ENCODE results near the gene KRT20. TPM values are rescaled to one million over a fixed set of nuclear protein-coding genes. Genes with fewer than 3 reads are reported as not detected.

The KRT20 gene
- total and polyA plus RNA-seq, 2 of the 4 experiments (the other 2 are of a cell fraction) = not detected

GRCh38 chr17:40902498-40902897 lies 17.5 kb upstream of the KRT20 start:
- H4K20me1 ChIP-seq (ENCODE audit: insufficient read depth, low read length) = no peaks in the 10 kb centered on the region
- TF ChIP-seq CHD1 (IDR thresholded peaks at IDR 0.05; ENCODE audit: low read depth, low read length) (no peak), USF2 (IDR thresholded peaks at IDR 0.05; ENCODE audit: low read depth, low read length) (no peak), RAD21 (IDR thresholded peaks at IDR 0.05; ENCODE audit: low read length) (no peak), MAFK (IDR thresholded peaks at IDR 0.05; ENCODE audit: low read depth, low read length) (no peak), CEBPB (IDR thresholded peaks at IDR 0.05; ENCODE audit: low read depth, low read length) (no peak), MXI1 (IDR thresholded peaks at IDR 0.05; ENCODE audit: borderline replicate concordance, low read depth, low read length) (no peak), MAZ (IDR thresholded peaks at IDR 0.05; ENCODE audit: borderline replicate concordance, low read depth, low read length) (no peak), BHLHE40 (IDR thresholded peaks at IDR 0.05; ENCODE audit: low read depth, low read length) (no peak), RCOR1 (IDR thresholded peaks at IDR 0.05; ENCODE audit: insufficient replicate concordance, low read length) (no peak), RFX5 (IDR thresholded peaks at IDR 0.05; ENCODE audit: low read depth, low read length) (no peak), POLR2A (IDR thresholded peaks at IDR 0.05; ENCODE audit: low read depth, low read length) (no peak), NFE2L2 (IDR thresholded peaks at IDR 0.05; ENCODE audit: low read depth, low read length) (no peak), SMC3 (IDR thresholded peaks at IDR 0.05; ENCODE audit: low read depth, low read length) (no peak), FOS (IDR thresholded peaks at IDR 0.05; ENCODE audit: low read depth, low read length) (no peak), CTCF (conservative IDR thresholded peaks at IDR 0.05; ENCODE audit: low read depth, low read length) (no peak), ELK1 (IDR thresholded peaks at IDR 0.05; ENCODE audit: borderline replicate concordance, low read depth, low read length) (no peak)
- H3K4me3 ChIP-seq (ENCODE audit: insufficient read depth, low read depth, low read length) = no peak overlapping the region
- peak overlapping the region; percentile 71 for H4K91ac ChIP-seq (ENCODE audit: insufficient read depth, low read depth, low read length)
- POLR2A ChIA-PET (ENCODE audit: unreplicated experiment) = interaction anchor here (0.6 kb wide), 1 partner anchor 55 kb away, joined by 3 read pairs; no protein-coding TSS in a partner anchor
- H4K8ac ChIP-seq (ENCODE audit: low read depth in 2 of 2, low read length in 2 of 2) = peak overlapping the region; percentile 30 to 90
- H3K56ac ChIP-seq (ENCODE audit: extremely low read depth, insufficient read depth, low read length) = peak overlapping the region; percentile 72; the same call in 1 of the 2 replicates
- H3K9me3 ChIP-seq (ENCODE audit: control insufficient read depth, insufficient read depth, low read length) = no peaks in the 10 kb centered on the region
- H3K9me1 ChIP-seq (ENCODE audit: insufficient read depth, low read length) = peaks cover 16% of the 10 kb centered on the region; the same call in 1 of the 2 replicates
- in situ Hi-C loops (cut with MboI; ENCODE audit: low sequenced_read_pairs) = loop anchor here (5.0 to 10.0 kb wide), 2 partner anchors 45 to 98 kb away; no protein-coding TSS in a partner anchor
- H3K9ac ChIP-seq (ENCODE audit: low read depth, low read length) = peak overlapping the region; percentile 3; the same call in 1 of the 2 replicates
- peak overlapping the region; percentile 34 for H3K23ac ChIP-seq (ENCODE audit: low read depth, low read length)
- H3K79me1 ChIP-seq (ENCODE audit: low read depth in 1 of 2, low read length in 2 of 2) = no peaks in the 10 kb centered on the region
- CTCF ChIA-PET = interaction anchor here (1.4 to 1.6 kb wide), 2 partner anchors 17 to 46 kb away, joined by 3 to 6 read pairs; partner anchors contain the start of gene KRT20
- DNase-seq (no peak), ATAC-seq (ENCODE audit: low read depth) (peak; percentile 10)
- H4K5ac ChIP-seq (ENCODE audit: low read depth, low read length) = peak overlapping the region; percentile 73
- H2BK15ac ChIP-seq (ENCODE audit: low read depth, low read length) = peak overlapping the region; percentile 89
- peaks cover 15% of the 10 kb centered on the region for H3K4me1 ChIP-seq (ENCODE audit: control insufficient read depth, insufficient read depth, low read length)
- peak overlapping the region; percentile 45 for H3K27ac ChIP-seq (ENCODE audit: insufficient read depth, low read length)
- peak overlapping the region; percentile 89 for H2BK120ac ChIP-seq (ENCODE audit: low read depth, low read length)
- peak overlapping the region; percentile 81 for H3K14ac ChIP-seq (replicated peaks; ENCODE audit: low read depth, low read length)
- no peaks in the 10 kb centered on the region for H3K27me3 ChIP-seq (ENCODE audit: control insufficient read depth, insufficient read depth, low read length)
- dilution Hi-C loops (cut with HindIII; ENCODE audit: low sequenced_read_pairs, unreplicated experiment) = no loop called here
- H3K4me2 ChIP-seq (ENCODE audit: low read depth, low read length) = peak overlapping the region; percentile 47
- H2BK20ac ChIP-seq (ENCODE audit: low read depth, low read length) = peak overlapping the region; percentile 65
- H2AK5ac ChIP-seq (ENCODE audit: low read depth, low read length) = peak overlapping the region; percentile 79
- H3K18ac ChIP-seq (ENCODE audit: low read depth, low read length) = peak overlapping the region; percentile 84
- no peaks in the 10 kb centered on the region for H3K36me3 ChIP-seq (ENCODE audit: control insufficient read depth, insufficient read depth, low read length)
- H2AK9ac ChIP-seq (replicated peaks; ENCODE audit: low read depth, low read length, poor library complexity) = peak overlapping the region; percentile 86
- H3K4ac ChIP-seq (ENCODE audit: low read depth, low read length) = peak overlapping the region; percentile 91
- H2BK5ac ChIP-seq (ENCODE audit: low read depth, low read length, poor library complexity, severe bottlenecking) = peak overlapping the region; percentile 93
- BruUV-seq (replicated peaks) = no TSS peak
- intact Hi-C loops (cut with micrococcal nuclease) = no loop called here
- WGBS, 2 experiments (ENCODE audit: extremely low coverage in 2 of 2, insufficient read length in 1 of 2) = no CpG with 5 or more reads among the region's 4 CpGs
- H2AFZ ChIP-seq (replicated peaks; ENCODE audit: low read length, poor library complexity) = peak overlapping the region; percentile 36
